Head of caudate nucleus (tissue), 42 donors: ENCODE measurements around the gene TMEM53.
"Not testable (repeated sequence)": the region's sequence is repeated elsewhere in the genome, so short reads cannot be mapped to it uniquely, and the experiment has no call there.

ENCODE experiments used
- DNase-seq, 42 donors: peaks; one replicate each; pipeline versions ENCODE4 v3.0.0 to v3.0.0-alpha.2; 2020 to 2021; ENCODE audit warnings: mixed read lengths in 7 of 42
- intact Hi-C: fragments of 100-400 bp; cut with DNase I; formaldehyde crosslinking; loops from one replicate; pipeline ENCODE4 v1.15.0; 2022

Gene TMEM53

GRCh38 chr1:44700573-44700972, 26.3 kb upstream of the TMEM53 start:
- intact Hi-C loops: no loop called here
- DNase-seq: no peak

GRCh38 chr1:44699375-44699774, 25.1 kb upstream of the TMEM53 start:
- DNase-seq, intact Hi-C loops: not testable (repeated sequence)

- intact Hi-C loops: no loop called here
- no peak for DNase-seq
Observed at GRCh38 chr1:44698138-44698537, 23.9 kb upstream of the TMEM53 start.

DNA sequence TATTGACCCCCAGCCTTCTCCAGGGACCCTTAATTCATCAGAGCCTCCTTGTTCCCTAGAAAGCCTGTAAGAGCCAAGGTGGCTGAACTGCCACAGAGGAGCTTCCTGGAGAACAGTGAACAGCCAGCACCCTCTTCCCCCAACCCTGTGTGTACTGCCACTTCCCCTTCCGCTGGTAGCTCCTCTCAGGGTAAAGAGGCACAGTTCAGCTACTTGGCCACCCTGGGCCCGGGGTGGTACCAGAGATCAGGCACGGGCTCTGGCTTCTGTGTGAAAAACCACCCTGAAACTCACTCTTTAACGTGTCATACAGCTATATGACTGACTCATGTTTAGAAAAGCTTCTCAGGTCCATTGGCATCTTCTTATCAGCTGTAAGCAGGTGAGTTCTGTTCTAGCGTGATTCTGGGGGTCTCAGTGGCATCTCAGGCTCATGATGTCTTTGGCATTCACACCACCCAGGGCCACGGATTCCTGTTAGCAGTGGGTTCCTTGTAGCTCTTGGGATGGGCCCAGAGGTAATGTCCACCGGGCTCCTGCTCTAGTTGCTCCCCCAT, 22.6 kb upstream of the TMEM53 start:
- intact Hi-C loops: no loop called here
- DNase-seq: peak in 3 of 42 donors; percentile 9 to 14 (median 12)

DNA sequence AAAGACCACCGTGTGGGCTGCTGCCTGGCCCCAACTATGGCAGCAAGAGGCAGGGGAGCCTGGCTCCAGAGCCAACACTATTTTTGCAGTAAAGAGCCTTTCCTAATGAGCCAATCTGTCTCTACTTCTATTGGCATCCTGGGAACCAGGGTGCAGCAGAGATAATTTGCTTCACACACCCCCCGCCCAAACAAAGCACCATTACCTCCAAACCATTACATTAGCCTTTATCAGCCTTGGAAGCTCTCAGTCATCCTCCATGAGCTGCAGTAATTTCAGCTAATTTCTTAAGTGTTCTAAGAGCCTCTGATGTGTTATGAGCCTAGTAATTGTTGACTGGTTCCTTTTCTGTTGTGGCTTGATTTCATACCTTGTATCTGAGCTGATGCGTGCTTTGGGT, 21.8 kb upstream of the TMEM53 start:
- DNase-seq: no peak
- intact Hi-C loops: no loop called here

GRCh38 chr1:44695671-44696070, 21.4 kb upstream of the TMEM53 start:
- DNase-seq: no peak
- intact Hi-C loops: no loop called here

DNA sequence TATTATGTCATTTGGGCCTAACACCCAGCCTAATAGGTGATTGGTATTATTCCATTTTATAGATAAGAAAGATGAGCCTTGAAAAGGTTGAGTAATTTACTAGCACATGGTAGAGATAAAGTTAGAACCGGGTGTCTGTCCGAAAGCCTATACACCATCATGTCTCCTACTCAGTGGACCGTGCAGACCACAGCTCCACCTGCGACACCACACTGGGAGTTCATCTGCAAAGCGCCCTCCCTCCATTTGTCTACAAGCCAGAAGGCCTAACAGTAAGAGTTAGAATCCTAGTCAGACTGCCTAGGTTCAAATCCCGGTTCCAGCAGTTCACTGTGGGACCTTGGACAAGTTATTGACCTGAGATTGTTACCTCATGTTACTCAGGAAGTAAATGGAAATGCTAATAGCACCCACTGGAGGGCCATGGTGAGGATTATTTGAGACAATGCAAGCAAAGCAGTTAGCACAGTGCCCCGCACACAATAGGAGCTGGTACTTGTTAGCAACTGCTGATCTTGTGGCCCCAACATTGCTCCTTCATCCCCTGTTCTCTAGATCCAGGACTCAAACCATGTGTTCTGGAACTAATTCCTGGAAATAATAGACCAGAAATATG, 20.7 kb upstream of the TMEM53 start:
- intact Hi-C loops: no loop called here
- no peak for DNase-seq

GRCh38 chr1:44693900-44694299, 19.6 kb upstream of the TMEM53 start:
- no peak for DNase-seq
- intact Hi-C loops: no loop called here

DNA sequence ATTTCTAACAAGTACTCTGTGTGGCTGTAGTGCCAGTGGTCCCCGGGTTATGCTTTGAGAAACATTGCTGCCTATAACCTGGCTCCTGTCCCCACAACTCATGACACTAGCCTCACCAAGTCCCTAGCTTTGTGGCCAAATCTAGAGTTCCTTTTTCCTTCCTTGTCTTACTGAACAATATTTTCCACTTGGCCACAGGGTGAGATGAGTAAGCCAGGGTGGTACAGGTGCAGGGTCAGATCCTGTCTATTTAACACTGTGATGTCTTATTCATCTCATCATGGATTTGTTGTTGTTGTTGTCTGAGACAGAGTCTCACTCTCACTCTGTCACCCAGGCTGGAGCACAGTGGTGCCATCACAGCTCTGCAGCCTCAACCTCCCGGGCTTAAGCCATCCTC, 18.9 kb upstream of the TMEM53 start:
- intact Hi-C loops: no loop called here
- no peak for DNase-seq

DNA sequence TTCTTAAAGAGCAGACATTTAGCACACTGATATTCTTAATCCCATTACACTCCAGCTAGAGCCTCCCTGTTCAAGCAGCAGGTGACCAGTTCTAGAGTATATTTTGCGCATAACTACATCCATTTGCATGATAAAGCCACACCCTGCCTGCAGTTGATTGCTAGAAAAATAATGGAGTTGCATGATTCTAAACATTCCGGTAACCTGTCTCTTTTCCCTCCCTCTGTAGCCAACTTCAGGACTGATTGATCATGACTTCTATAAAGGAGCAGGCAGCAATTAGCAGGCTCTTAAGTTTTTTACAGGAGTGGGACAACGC, 15.1 kb upstream of the TMEM53 start:
- intact Hi-C loops: no loop called here
- DNase-seq: no peak

GRCh38 chr1:44688760-44689446, 14.6 kb upstream of the TMEM53 start:
- no peak for DNase-seq
- intact Hi-C loops: no loop called here

DNA sequence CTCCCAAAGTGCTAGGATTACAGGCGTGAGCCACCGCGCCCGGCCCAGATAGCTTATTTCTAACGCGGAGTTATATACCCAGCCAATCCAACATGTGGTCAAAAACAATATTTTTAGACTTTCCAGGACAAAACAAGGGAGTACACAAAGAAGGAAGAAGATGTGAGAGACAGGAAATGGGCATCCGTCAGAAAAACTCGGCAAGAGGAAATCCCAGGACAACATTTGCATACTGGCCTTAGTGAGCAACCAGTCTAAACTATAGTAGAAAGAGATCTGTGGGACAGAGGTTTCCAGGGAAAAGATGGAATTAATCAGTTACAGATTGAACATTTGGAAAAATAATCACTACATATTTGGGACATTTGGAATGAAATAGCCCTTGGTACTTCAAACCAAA, 11.6 kb upstream of the TMEM53 start:
- intact Hi-C loops: no loop called here
- DNase-seq: no peak

DNA sequence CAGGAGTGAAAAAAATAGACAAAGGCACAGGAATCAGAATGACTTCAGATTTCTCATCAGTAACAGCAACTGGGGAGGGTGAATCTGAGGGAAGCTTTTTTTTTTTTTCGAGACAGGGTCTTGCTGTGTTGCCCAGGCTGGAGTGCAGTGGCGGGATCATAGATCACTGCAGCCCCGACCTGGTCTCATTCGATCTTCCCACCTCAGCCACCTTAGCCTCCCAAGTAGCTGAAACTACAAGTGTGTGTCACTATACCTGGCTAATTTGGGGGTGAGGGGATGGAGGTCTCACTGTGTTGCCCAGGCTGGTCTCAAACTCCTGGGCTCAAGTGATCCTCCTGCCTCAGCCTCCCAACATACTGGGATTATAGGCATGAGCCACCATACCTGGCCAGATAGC, 10.9 kb upstream of the TMEM53 start:
- intact Hi-C loops: no loop called here

GRCh38 chr1:44684525-44684924, 10.2 kb upstream of the TMEM53 start:
- intact Hi-C loops: no loop called here
- no peak for DNase-seq

More for the DNA sequence above, 10.9 kb upstream of the TMEM53 start:
- no peak for DNase-seq

GRCh38 chr1:44682883-44683265, 8.6 kb upstream of the TMEM53 start:
- intact Hi-C loops: no loop called here
- DNase-seq: no peak

DNA sequence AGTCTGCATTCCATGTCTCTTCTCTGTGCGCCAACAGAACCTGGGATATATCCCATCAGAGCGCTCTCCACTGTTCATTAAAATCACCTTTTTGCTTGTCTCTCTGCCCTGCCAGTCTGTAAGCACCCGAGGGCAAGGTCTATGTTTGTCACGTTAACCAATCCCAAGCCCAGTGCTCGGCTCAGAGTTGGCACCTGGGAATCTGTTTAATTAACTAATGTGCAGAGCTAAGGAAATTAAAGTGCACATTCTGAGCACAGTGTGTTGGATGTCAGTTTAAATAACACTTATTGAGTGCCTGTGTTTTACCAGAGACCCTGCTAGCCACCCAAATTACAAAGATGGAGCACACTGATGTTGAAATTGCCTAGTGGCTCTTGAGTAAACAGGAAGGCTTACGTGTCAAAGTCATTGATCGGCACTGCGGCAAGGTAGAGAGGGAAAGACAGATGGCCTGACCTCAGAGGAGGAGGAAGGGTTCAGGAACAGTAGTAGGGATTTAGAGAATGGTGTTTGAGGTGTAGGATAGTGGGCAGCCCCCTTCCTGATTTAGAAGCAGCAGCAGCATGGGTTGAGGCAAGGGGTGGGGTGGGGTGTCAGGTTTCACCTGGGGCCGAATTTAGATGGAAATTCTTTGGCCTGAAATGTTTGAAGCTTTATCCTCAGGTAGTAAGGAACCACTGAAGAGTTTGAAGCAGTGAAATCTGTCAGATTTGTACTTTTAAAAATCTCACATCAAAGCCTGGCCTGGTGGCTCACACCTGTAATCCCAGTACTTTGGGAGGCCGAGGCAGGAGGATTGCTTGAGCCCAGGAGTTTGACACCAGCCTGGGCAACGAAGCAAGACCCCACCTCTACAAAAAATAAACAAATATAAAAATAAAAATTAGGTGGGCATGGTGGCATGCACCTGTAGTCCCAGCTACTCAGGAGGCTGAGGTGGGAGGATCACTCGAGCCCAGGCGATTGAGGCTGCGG, 7.9 kb upstream of the TMEM53 start:
- DNase-seq: no peak
- intact Hi-C loops: no loop called here

DNA sequence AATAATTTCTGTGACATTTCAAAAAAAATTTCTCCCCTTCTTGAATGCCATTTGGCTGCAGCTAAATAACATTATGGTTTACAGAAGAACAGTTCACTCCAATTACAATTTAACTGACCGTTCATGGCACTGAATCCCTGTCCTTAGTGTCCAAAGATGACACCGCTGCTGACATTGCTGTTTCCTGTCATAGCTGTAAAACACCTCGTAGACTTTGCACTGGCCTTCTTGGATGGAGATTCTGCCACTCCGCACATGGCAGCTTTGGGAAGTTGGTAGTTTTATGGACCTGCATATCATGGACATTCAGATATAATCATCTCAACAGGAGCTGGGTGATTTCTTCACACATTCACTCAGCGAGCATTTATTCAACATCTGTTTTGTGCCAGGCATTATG, 5.2 kb upstream of the TMEM53 start:
- DNase-seq: no peak
- intact Hi-C loops: no loop called here

DNA sequence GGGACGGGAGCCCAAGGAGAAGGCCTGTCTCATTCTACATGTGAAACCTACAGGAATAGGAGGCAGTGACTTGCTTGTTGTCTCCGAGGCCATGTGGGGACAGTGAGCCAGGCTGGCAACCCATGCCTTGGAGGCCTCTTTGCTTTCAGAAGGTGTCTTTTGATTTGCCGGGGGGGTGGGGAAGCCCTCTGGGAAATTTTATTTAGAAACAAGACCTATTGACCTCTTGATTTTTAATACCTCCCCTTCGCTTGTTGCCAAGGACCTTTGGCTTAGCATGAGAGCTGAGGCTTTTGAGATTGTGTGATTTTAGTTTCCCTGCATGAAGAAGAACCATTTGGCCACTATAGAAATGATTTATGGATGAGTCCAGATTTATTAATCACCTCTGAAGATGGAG, 4.3 kb upstream of the TMEM53 start:
- intact Hi-C loops: no loop called here

GRCh38 chr1:44678120-44678519, 3.8 kb upstream of the TMEM53 start:
- DNase-seq: no peak
- intact Hi-C loops: no loop called here

More for the DNA sequence above, 4.3 kb upstream of the TMEM53 start:
- DNase-seq: no peak

DNA sequence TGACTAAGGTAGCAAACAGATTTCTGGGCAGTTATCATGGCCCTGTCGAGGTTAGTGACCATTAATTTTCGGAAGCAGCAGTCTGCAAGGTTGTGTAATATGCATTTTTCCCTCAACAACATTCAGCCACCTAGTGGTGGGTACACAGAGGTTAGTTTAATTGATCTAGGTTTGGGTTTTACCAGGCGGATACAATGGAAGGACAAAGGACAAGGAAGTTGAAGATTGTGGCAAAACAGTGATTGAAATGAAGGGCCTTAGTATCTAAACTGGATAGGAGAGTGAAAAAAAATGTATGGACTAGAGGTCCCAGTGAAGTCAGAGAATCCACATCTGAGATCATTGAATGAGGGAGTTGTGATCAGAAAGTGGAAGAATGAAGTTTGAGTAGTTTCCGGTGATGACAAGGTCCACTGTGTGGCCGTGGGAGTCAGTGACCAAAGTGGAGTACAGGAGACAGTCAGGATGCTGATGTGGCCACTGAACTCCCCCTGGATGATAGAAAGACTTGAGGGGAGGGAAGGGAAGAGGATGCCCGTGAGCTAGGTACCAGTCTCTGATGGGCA, 3.0 kb upstream of the TMEM53 start:
- no peak for DNase-seq

More for the DNA sequence above, 3.0 kb upstream of the TMEM53 start:
- intact Hi-C loops: no loop called here
